Heart left ventricle (tissue), 16 donors: Measurements from ENCODE around the gene NIF3L1. TPM values are rescaled to one million over a fixed set of nuclear protein-coding genes. Genes with fewer than 3 reads are reported as not detected.

Experiments used
- ATAC-seq, 4 donors: fragments of 200-7000 bp; cut with Tn5 transposase; one replicate each; pipeline ENCODE4 v1.9.1; 2020 to 2022; ENCODE audit warnings: moderate library complexity in 4 of 4, mild to moderate bottlenecking in 3 of 4, moderate number of reproducible peaks in 1 of 4
- DNase-seq, 5 donors: peaks; one replicate each; pipeline ENCODE4 v3.0.0-alpha.2; 2020
- H3K27ac ChIP-seq, 12 donors: fragments of 200-600 bp; sonication (generic) in 4 of 12; one replicate each; pipeline versions ENCODE4 v1.5.0 to v1.8.0; 2016 to 2022; ENCODE audit warnings: mild to moderate bottlenecking in 2 of 12
- H3K27me3 ChIP-seq, 9 donors: fragments of 200-600 bp; sonication (generic) in 2 of 9; one replicate each; pipeline versions ENCODE4 v1.5.1 to v1.8.0; 2016 to 2022; ENCODE audit warnings: mild to moderate bottlenecking in 3 of 9
- H3K36me3 ChIP-seq, 9 donors: fragments of 200-600 bp; sonication (generic) in 2 of 9; one replicate each; pipeline versions ENCODE4 v1.5.0 to v1.8.0; 2018 to 2022; ENCODE audit warnings: mild to moderate bottlenecking in 2 of 9
- H3K4me1 ChIP-seq, 12 donors: fragments of 200-600 bp; sonication (generic) in 4 of 12; one replicate each; pipeline versions ENCODE4 v1.5.0 to v1.8.0; 2016 to 2022; ENCODE audit warnings: mild to moderate bottlenecking in 3 of 12
- H3K4me3 ChIP-seq, 12 donors: fragments of 200-600 bp; sonication (generic) in 4 of 12; one replicate each; pipeline versions ENCODE4 v1.5.0 to v1.8.0; 2017 to 2022; ENCODE audit warnings: mild to moderate bottlenecking in 9 of 12, moderate library complexity in 4 of 12
- H3K9me3 ChIP-seq, 12 donors: fragments of 200-600 bp; sonication (generic) in 4 of 12; one replicate each; pipeline versions ENCODE4 v1.5.0 to v1.8.0; 2016 to 2022; ENCODE audit warnings: mild to moderate bottlenecking in 1 of 12
- CTCF ChIP-seq, 12 donors: fragments of 200-600 bp; sonication (generic) in 4 of 12; IDR thresholded peaks; one replicate each; pipeline versions ENCODE4 v1.5.0 to v1.8.0; 2018 to 2022; ENCODE audit warnings: antibody characterized with exemption in 12 of 12, mild to moderate bottlenecking in 5 of 12
- POLR2A ChIP-seq, 2 donors: fragments of 450-650 bp; IDR thresholded peaks; one replicate each; pipeline ENCODE4 v1.6.1; 2017; ENCODE audit warnings: antibody characterized with exemption in 2 of 2, mild to moderate bottlenecking in 2 of 2, moderate library complexity in 2 of 2
- WGBS, 4 donors: extraction: QIAGEN DNeasy Blood & Tissue Kit in 2 of 4; methylation state at CpG; one replicate each; pipeline versions ENCODE4 v1.1.5 to v1.1.7; 2013 to 2018; 5-methylcytosine and 5-hydroxymethylcytosine counted together
- intact Hi-C, 10 donors: fragments of 100-400 bp; cut with DNase I; formaldehyde crosslinking; loops; one replicate each; pipeline versions ENCODE4 v1.11.1 to v1.14.2; 2022
- polyA plus RNA-seq, 2 donors: library from polyadenylated mRNA; stranded (reverse); fragments of 200-250 nt; gene quantifications; one replicate each; pipeline ENCODE4 v1.2.3, GENCODE V29; 2013
- total RNA-seq, 9 donors: library from RNA; depleted of rRNA in 2 of 9; stranded (reverse); fragments of >200 nt in 2 of 9; fragmentation: NEBNext Ultra II Directional in 3 of 9; extraction: Animal tissue kit (Norgen Biotek cat#: 25700) in 3 of 9; gene quantifications; one replicate each; pipeline versions ENCODE4 v1.1.0 to v1.2.4, GENCODE V29; 2016 to 2023
- donor health status: ischemic (EF 13 %, LVEDD 7.1; RV severe dilation, severe dysfunction).
- donor health status: healthy with polysubstance abuse.
- donor health status: DM: no; HTN: yes; CAD: no.
- donor health status: DM: no; HTN: no; CAD: no.
- donor health status: ischemic (EF 25% LVEDD 6.9; RV normal size, moderate dysfunction).
- donor health status: ischemic (EF 25% LVEDD 5.7; RV mildly dilated, moderate dysfunction).
- donor health status: healthy.
- donor health status: DM: yes; HTN: yes; CAD: no.
- donor health status: ischemic (EF 35%, LVEDD 5.7; RV mildly dilated, moderate dysfunction).
- donor health status: nonischemic (EF 11% LVEDD 7.7; RV severe dilation, severe dysfunction).
- donor health status: DM: yes; HTN: yes; CAD: no.
- donor health status: PGD.
- donor health status: ischemic (EF 29% LVEDD 5.4; RV normal size, mild dysfunction).
- donor health status: nonischemic (EF 23%, LVEDD 6.1; RV moderate dilation, normal function).

The NIF3L1 gene
- total and polyA plus RNA-seq, 11 donors, result 12.0 to 43.3 (median 21.6) TPM

- Histone ChIP-seq H3K4me3 (no peak overlapping the region), H3K27me3 (no peaks in the 10 kb centered on the region), H3K36me3 (peaks cover 0 to 56% (median 55%) of the 10 kb centered on the region in 9 donors), H3K4me1 (peaks cover 0 to 3% (median 0%) of the 10 kb centered on the region in 12 donors), H3K27ac (no peak overlapping the region), H3K9me3 (no peaks in the 10 kb centered on the region)
- no peak for DNase-seq
- 64 to 71% (median 69%) methylated on average over 14 of the region's 14 CpGs for WGBS, 4 donors
- TF ChIP-seq CTCF (IDR thresholded peaks at IDR 0.05) (no peak), POLR2A (IDR thresholded peaks at IDR 0.05) (no peak)
- peak; percentile 35 to 55 (median 40) for ATAC-seq
- intact Hi-C loops, result loop anchor here in 1 of 10 donors (10.0 kb wide), 1 partner anchor 896 kb away; the partner anchor contains the start of genes MAIP1 and TYW5
Observed at GRCh38 chr2:200850512-200851256, 38.5 kb upstream of the NIF3L1 start.

- WGBS, 4 donors, result 91 to 97% (median 94%) methylated on average over 6 of the region's 6 CpGs
- Histone ChIP-seq H3K9me3 (no peaks in the 10 kb centered on the region), H3K4me3 (no peak overlapping the region), H3K27me3 (no peaks in the 10 kb centered on the region), H3K27ac (no peak overlapping the region), H3K36me3 (peaks cover 0 to 65% (median 64%) of the 10 kb centered on the region in 9 donors), H3K4me1 (peaks cover 0 to 10% (median 0%) of the 10 kb centered on the region in 12 donors)
- TF ChIP-seq POLR2A (IDR thresholded peaks at IDR 0.05) (no peak), CTCF (IDR thresholded peaks at IDR 0.05) (no peak)
- ATAC-seq (peak in 1 of 4 donors; percentile 14), DNase-seq (no peak)
- intact Hi-C loops, result loop anchor here in 1 of 10 donors (10.0 kb wide), 1 partner anchor 897 kb away; the partner anchor contains the start of genes MAIP1 and TYW5
Observed at GRCh38 chr2:200851398-200852248, 37.5 kb upstream of the NIF3L1 start.

GRCh38 chr2:200852605-200853004, 36.6 kb upstream of the NIF3L1 start:
- no peak overlapping the region for H3K4me3 ChIP-seq
- ATAC-seq (no peak), DNase-seq (no peak)
- intact Hi-C loops, result loop anchor here in 1 of 10 donors (10.0 kb wide), 1 partner anchor 898 kb away; the partner anchor contains the start of genes MAIP1 and TYW5
- 95 to 99% (median 97%) methylated on average over 2 of the region's 2 CpGs for WGBS, 4 donors
- H3K27ac ChIP-seq, result no peak overlapping the region
- no peak for TF ChIP-seq CTCF (IDR thresholded peaks at IDR 0.05)
- no peak for TF ChIP-seq POLR2A (IDR thresholded peaks at IDR 0.05)
- H3K9me3 ChIP-seq, result no peaks in the 10 kb centered on the region
- no peaks in the 10 kb centered on the region for H3K27me3 ChIP-seq
- peaks cover 0 to 19% (median 4%) of the 10 kb centered on the region in 12 donors for H3K4me1 ChIP-seq
- peaks cover 0 to 75% (median 74%) of the 10 kb centered on the region in 9 donors for H3K36me3 ChIP-seq
